Naive thymus-derived CD4-positive, alpha-beta T cell (primary cell): Measurements from ENCODE around the gene MAP3K14. TPM values are rescaled to one million over a fixed set of nuclear protein-coding genes. Genes with fewer than 3 reads are reported as not detected.
A peak's percentile ranks its signal among the peaks of the same experiment; 100 is the strongest.

ENCODE experiments used
- ATAC-seq: fragments of 150-1000 bp; cut with Tn5 transposase; 2 replicates; pipeline ENCODE4 v1.10.0; 2021; ENCODE audit warnings: mild to moderate bottlenecking, moderate library complexity
- CTCF ChIA-PET: fragments of 350-600 bp; sonication (Branson Sonifier 250); formaldehyde crosslinking; loops from one replicate; lab custom pipeline; 2021; ENCODE audit warnings: antibody characterized with exemption; lab: Charles Lee
- POLR2A ChIA-PET: fragments of 350-600 bp; sonication (Branson Sonifier 250); formaldehyde crosslinking; loops from one replicate; lab custom pipeline; 2021; ENCODE audit warnings: antibody characterized with exemption, inconsistent platforms; lab: Charles Lee
- DNase-seq, 9 donors: peaks; one replicate each; pipeline versions ENCODE4 v3.0.0 to v3.0.0-alpha.2; 2020 to 2022; ENCODE audit warnings: mixed read lengths in 1 of 9
- H3K27ac ChIP-seq: one replicate; pipeline ENCODE4 v1.7.0; 2013; ENCODE audit warnings: mild to moderate bottlenecking, low read depth, low read length, moderate library complexity
- H3K27me3 ChIP-seq, 2 donors: one replicate each; pipeline ENCODE4 v1.7.0; 2013; ENCODE audit warnings: low read length in 2 of 2, mild to moderate bottlenecking in 2 of 2, moderate library complexity in 2 of 2; ENCODE audit not compliant: control insufficient read depth in 2 of 2, insufficient read depth in 2 of 2
- H3K36me3 ChIP-seq, 3 experiments: 1 replicate in 2 of 3; 2 replicates in 1 of 3; pipeline ENCODE4 v1.7.0; 2013; ENCODE audit warnings: low read length in 3 of 3, mild to moderate bottlenecking in 3 of 3, moderate library complexity in 1 of 3; ENCODE audit not compliant: insufficient read depth in 3 of 3, control insufficient read depth in 2 of 3
- H3K4me1 ChIP-seq, 2 donors: one replicate each; pipeline ENCODE4 v1.7.0; 2013; ENCODE audit warnings: low read length in 2 of 2, mild to moderate bottlenecking in 2 of 2, moderate library complexity in 1 of 2; ENCODE audit not compliant: control insufficient read depth in 2 of 2, insufficient read depth in 2 of 2
- H3K4me3 ChIP-seq: 2 replicates; pipeline ENCODE4 v1.7.0; 2013; ENCODE audit warnings: mild to moderate bottlenecking, low read length
- H3K9me3 ChIP-seq, 3 experiments: 1 replicate in 2 of 3; 2 replicates in 1 of 3; pipeline ENCODE4 v1.7.0; 2013; ENCODE audit warnings: low read length in 3 of 3; ENCODE audit not compliant: control insufficient read depth in 2 of 3
- H3K27ac Mint-ChIP-seq, 9 donors: one replicate each; pipeline ENCODE4 v1.8.0; 2020 to 2022; ENCODE audit warnings: mixed read lengths in 9 of 9, mild to moderate bottlenecking in 8 of 9, moderate library complexity in 5 of 9, inconsistent platforms in 2 of 9
- H3K27me3 Mint-ChIP-seq, 5 donors: one replicate each; pipeline ENCODE4 v1.8.0; 2021 to 2022; ENCODE audit warnings: mixed read lengths in 5 of 5, mild to moderate bottlenecking in 1 of 5
- H3K36me3 Mint-ChIP-seq, 5 donors: one replicate each; pipeline ENCODE4 v1.8.0; 2020 to 2022; ENCODE audit warnings: mixed read lengths in 5 of 5, mild to moderate bottlenecking in 3 of 5, inconsistent platforms in 1 of 5
- H3K4me1 Mint-ChIP-seq, 7 donors: one replicate each; pipeline ENCODE4 v1.8.0; 2020 to 2022; ENCODE audit warnings: mixed read lengths in 7 of 7, mild to moderate bottlenecking in 3 of 7, inconsistent platforms in 1 of 7
- H3K4me3 Mint-ChIP-seq, 10 donors: one replicate each; pipeline ENCODE4 v1.8.0; 2020 to 2022; ENCODE audit warnings: mild to moderate bottlenecking in 10 of 10, mixed read lengths in 10 of 10, moderate library complexity in 6 of 10, inconsistent platforms in 2 of 10
- H3K9me3 Mint-ChIP-seq, 11 donors: one replicate each; pipeline ENCODE4 v1.8.0; 2020 to 2022; ENCODE audit warnings: mixed read lengths in 11 of 11, mild to moderate bottlenecking in 4 of 11, inconsistent platforms in 1 of 11, moderate library complexity in 1 of 11
- intact Hi-C, 2 donors: fragments of 100-400 bp; cut with micrococcal nuclease; formaldehyde crosslinking; loops; one replicate each; pipeline ENCODE4 v1.15.1; 2023
- polyA plus RNA-seq, 2 donors: library from polyadenylated mRNA; unstranded; fragments of 300-500 nt; fragmentation: Illumina TruSeq; gene quantifications; one replicate each; pipeline ENCODE4 v1.2.3, GENCODE V29; 2021
- total RNA-seq, 6 experiments: library from RNA in 5 of 6; stranded (reverse) in 5 of 6; gene quantifications; 1 replicate in 5 of 6; 2 replicates in 1 of 6; pipeline ENCODE4 v1.2.3 and lab custom pipeline; 2021 to 2026

The MAP3K14 gene
- total and polyA plus RNA-seq, 7 experiments from 2014 or later: 2.4 to 39.8 (median 31.5) TPM

GRCh38 chr17:45238155-45238774, 78.6 kb downstream of the MAP3K14 start:
- ATAC-seq (no peak), DNase-seq (no peak)
- Histone ChIP-seq H3K27me3 (no peaks in the 10 kb centered on the region), H3K4me1 (peaks cover 16 to 24% of the 10 kb centered on the region in 2 donors), H3K36me3 (peaks cover 29 to 81% (median 30%) of the 10 kb centered on the region in 3 experiments), H3K4me3 (no peak overlapping the region), H3K27ac (peak overlapping the region; percentile 30), H3K9me3 (no peaks in the 10 kb centered on the region)
- intact Hi-C loops: no loop called here
- Mint-ChIP-seq H3K27ac (peak overlapping the region; percentile 25 to 89 (median 86)), H3K4me1 (peaks cover 27 to 58% (median 42%) of the 10 kb centered on the region in 7 donors), H3K36me3 (peaks cover 24 to 40% (median 28%) of the 10 kb centered on the region in 5 donors), H3K27me3 (no peaks in the 10 kb centered on the region), H3K4me3 (no peak overlapping the region), H3K9me3 (no peaks in the 10 kb centered on the region)
- ChIA-PET CTCF (interaction anchor here (11.7 kb wide), 1 partner anchor 18 kb away, joined by 397 read pairs; the partner anchor contains the start of gene FMNL1), POLR2A (interaction anchor here (0.5 to 34.3 kb wide), 4 partner anchors 9 to 76 kb away, joined by 3 to 851 read pairs (median 4); partner anchors contain the start of gene FMNL1)

DNA sequence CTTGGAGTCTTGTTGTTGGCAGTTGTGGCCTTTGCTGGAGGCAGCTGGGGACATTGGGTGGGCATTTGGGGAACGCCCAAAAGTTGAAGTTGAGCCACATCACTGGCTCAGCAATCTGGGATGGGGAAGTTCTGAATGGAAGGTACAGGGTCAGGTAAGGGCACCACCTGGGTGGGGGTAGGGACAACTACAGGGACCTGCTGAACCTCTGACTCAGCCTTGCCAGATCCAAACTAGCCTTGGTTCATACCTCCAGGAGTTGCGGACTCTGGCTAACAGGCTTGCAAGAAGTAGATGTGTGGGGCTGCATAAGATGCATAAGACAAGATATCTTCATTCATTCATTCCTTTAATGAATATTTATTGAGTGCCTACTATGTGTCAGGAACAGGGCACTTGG, 79.1 kb downstream of the MAP3K14 start:
- peak overlapping the region; percentile 25 to 89 (median 86) for H3K27ac Mint-ChIP-seq
- Histone ChIP-seq H3K4me3 (no peak overlapping the region), H3K27ac (peak overlapping the region; percentile 30), H3K4me1 (peaks cover 17 to 29% of the 10 kb centered on the region in 2 donors), H3K27me3 (no peaks in the 10 kb centered on the region), H3K9me3 (no peaks in the 10 kb centered on the region), H3K36me3 (peaks cover 26 to 81% (median 29%) of the 10 kb centered on the region in 3 experiments)
- no peaks in the 10 kb centered on the region for H3K9me3 Mint-ChIP-seq
- no peaks in the 10 kb centered on the region for H3K27me3 Mint-ChIP-seq
- CTCF ChIA-PET: interaction anchor here (1.2 to 11.7 kb wide), 3 partner anchors 10 to 28 kb away, joined by 3 to 397 read pairs (median 26); partner anchors contain the start of gene FMNL1
- H3K4me1 Mint-ChIP-seq: peaks cover 30 to 59% (median 45%) of the 10 kb centered on the region in 7 donors
- intact Hi-C loops: no loop called here
- no peak for DNase-seq
- ATAC-seq: no peak
- no peak overlapping the region for H3K4me3 Mint-ChIP-seq
- POLR2A ChIA-PET: interaction anchor here (0.5 to 34.3 kb wide), 3 partner anchors 12 to 76 kb away, joined by 4 to 851 read pairs (median 4); partner anchors contain the start of gene FMNL1
- H3K36me3 Mint-ChIP-seq: peaks cover 21 to 39% (median 26%) of the 10 kb centered on the region in 5 donors

GRCh38 chr17:45236282-45236606, 80.6 kb downstream of the MAP3K14 start:
- peak overlapping the region; percentile 64 for H3K27ac ChIP-seq
- H3K4me1 Mint-ChIP-seq: peaks cover 38 to 71% (median 60%) of the 10 kb centered on the region in 7 donors
- intact Hi-C loops: no loop called here
- H3K9me3 Mint-ChIP-seq: no peaks in the 10 kb centered on the region
- H3K36me3 Mint-ChIP-seq: peaks cover 19 to 46% (median 24%) of the 10 kb centered on the region in 5 donors
- POLR2A ChIA-PET: interaction anchor here (0.7 to 34.3 kb wide), 4 partner anchors 8 to 84 kb away, joined by 3 to 851 read pairs (median 427); partner anchors contain the start of gene FMNL1
- H3K4me3 Mint-ChIP-seq: no peak overlapping the region
- DNase-seq (no peak), ATAC-seq (no peak)
- CTCF ChIA-PET: interaction anchor here (0.6 to 11.7 kb wide), 6 partner anchors 11 to 151 kb away, joined by 3 to 397 read pairs (median 7); partner anchors contain the start of gene FMNL1
- no peaks in the 10 kb centered on the region for H3K27me3 Mint-ChIP-seq
- peaks cover 24 to 32% of the 10 kb centered on the region in 2 donors for H3K4me1 ChIP-seq
- peaks cover 21 to 79% (median 26%) of the 10 kb centered on the region in 3 experiments for H3K36me3 ChIP-seq
- no peak overlapping the region for H3K4me3 ChIP-seq
- H3K27me3 ChIP-seq: no peaks in the 10 kb centered on the region
- H3K9me3 ChIP-seq: no peaks in the 10 kb centered on the region
- H3K27ac Mint-ChIP-seq: peak overlapping the region in 5 of 9 donors; percentile 8 to 100 (median 67)

- ATAC-seq: peak; percentile 78
- Histone ChIP-seq H3K27me3 (no peaks in the 10 kb centered on the region), H3K36me3 (peaks cover 21 to 73% (median 25%) of the 10 kb centered on the region in 3 experiments), H3K4me1 (peaks cover 30 to 38% of the 10 kb centered on the region in 2 donors), H3K27ac (peak overlapping the region; percentile 64), H3K9me3 (no peaks in the 10 kb centered on the region), H3K4me3 (no peak overlapping the region)
- Mint-ChIP-seq H3K27ac (peak overlapping the region; percentile 67 to 100 (median 93)), H3K9me3 (no peaks in the 10 kb centered on the region), H3K4me3 (peak overlapping the region in 3 of 10 donors; percentile 30 to 39 (median 38)), H3K36me3 (peaks cover 19 to 46% (median 24%) of the 10 kb centered on the region in 5 donors), H3K4me1 (peaks cover 38 to 75% (median 62%) of the 10 kb centered on the region in 7 donors), H3K27me3 (no peaks in the 10 kb centered on the region)
- peak; percentile 59 to 83 (median 71) for DNase-seq
- ChIA-PET POLR2A (interaction anchor here (0.6 to 34.3 kb wide), 9 partner anchors 9 to 148 kb away, joined by 3 to 851 read pairs (median 4); partner anchors contain the start of genes FMNL1, HEXIM1 and MAP3K14), CTCF (interaction anchor here (0.6 to 11.7 kb wide), 11 partner anchors 12 to 84 kb away, joined by 3 to 397 read pairs (median 4); partner anchors contain the start of genes FMNL1 and HEXIM2)
- intact Hi-C loops: loop anchor here (1.0 to 2.0 kb wide), 5 partner anchors 9 to 150 kb away; no protein-coding TSS in a partner anchor
These were observed 81.2 kb downstream of the MAP3K14 start for GRCh38 chr17:45235416-45236281.

DNA sequence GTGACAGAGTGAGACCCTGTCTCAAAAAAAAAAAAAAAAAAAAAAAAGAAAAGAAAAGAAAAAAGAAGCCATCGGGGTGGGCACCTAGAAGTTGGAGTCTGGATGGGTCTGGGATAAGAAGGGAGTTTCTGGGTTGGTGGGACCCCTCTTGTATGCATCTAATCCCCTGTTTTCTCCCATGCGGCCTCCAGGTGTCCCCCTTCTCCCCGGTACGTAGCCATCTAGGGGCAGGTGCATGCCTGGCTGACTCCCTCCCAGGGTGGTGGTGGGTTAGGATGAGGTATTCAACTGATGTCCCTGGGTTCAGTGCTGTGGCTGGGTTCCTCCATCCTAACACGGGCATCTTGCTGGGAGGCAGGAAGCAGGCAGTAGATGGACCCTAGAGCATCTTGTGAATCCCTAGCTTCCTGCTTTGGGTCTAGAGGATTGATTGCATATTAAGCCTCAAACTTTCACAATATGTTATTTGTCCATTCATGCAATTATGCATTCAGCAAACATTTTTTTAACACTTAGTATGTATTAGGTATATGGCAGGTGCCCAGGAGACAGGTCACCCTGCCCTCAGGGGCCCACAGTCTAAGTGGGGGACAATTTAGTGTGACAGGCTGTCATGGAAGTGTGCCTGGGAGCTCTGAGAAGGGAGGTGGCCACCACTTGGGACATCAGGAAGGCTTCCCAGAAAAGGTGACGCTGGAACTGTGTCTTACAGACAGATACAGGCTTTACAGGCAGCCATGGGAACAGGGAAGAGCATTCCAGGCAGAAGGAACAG, 82.0 kb downstream of the MAP3K14 start:
- DNase-seq: peak in 5 of 9 donors; percentile 52 to 66 (median 56)
- Histone ChIP-seq H3K4me3 (no peak overlapping the region), H3K9me3 (no peaks in the 10 kb centered on the region), H3K27me3 (no peaks in the 10 kb centered on the region), H3K4me1 (peaks cover 38 to 46% of the 10 kb centered on the region in 2 donors), H3K27ac (peak overlapping the region; percentile 64), H3K36me3 (peaks cover 21 to 64% (median 23%) of the 10 kb centered on the region in 3 experiments)
- peak; percentile 71 for ATAC-seq
- CTCF ChIA-PET: interaction anchor here (0.6 to 11.7 kb wide), 14 partner anchors 13 to 102 kb away, joined by 3 to 397 read pairs (median 4); partner anchors contain the start of genes FMNL1 and HEXIM2
- intact Hi-C loops: loop anchor here (1.0 to 2.0 kb wide), 6 partner anchors 9 to 150 kb away; no protein-coding TSS in a partner anchor
- POLR2A ChIA-PET: interaction anchor here (0.7 to 34.3 kb wide), 7 partner anchors 10 to 149 kb away, joined by 3 to 851 read pairs (median 4); partner anchors contain the start of genes FMNL1, HEXIM1 and MAP3K14
- Mint-ChIP-seq H3K4me3 (peak overlapping the region in 8 of 10 donors; percentile 7 to 64 (median 30)), H3K27ac (peak overlapping the region; percentile 67 to 100 (median 93)), H3K4me1 (peaks cover 47 to 83% (median 69%) of the 10 kb centered on the region in 7 donors), H3K36me3 (peaks cover 19 to 40% (median 20%) of the 10 kb centered on the region in 5 donors), H3K27me3 (no peaks in the 10 kb centered on the region), H3K9me3 (no peaks in the 10 kb centered on the region)
